SK-N-SH (cell line): Measurements from ENCODE around the gene MARS1. TPM values are rescaled to one million over a fixed set of nuclear protein-coding genes. Genes with fewer than 3 reads are reported as not detected.

ENCODE experiments used
- CTCF ChIA-PET: fragments of 300-600, 350-600 bp; formaldehyde crosslinking; extraction: SDS; loops from one replicate; lab custom pipeline; 2021; lab: Yijun Ruan, JAX
- POLR2A ChIA-PET: fragments of 350-600 bp; sonication (Branson Sonifier 250); formaldehyde crosslinking; extraction: SDS; loops from one replicate; lab custom pipeline; 2020; ENCODE audit warnings: antibody characterized with exemption, inconsistent platforms; lab: Yijun Ruan, JAX
- DNase-seq: peaks from one replicate; pipeline ENCODE4 v3.0.0; 2012
- H2AFZ ChIP-seq: fragments of 200-600 bp; sonication (generic); 2 replicates; pipeline ENCODE4 v1.8.1; 2016; ENCODE audit warnings: antibody characterized with exemption, mild to moderate bottlenecking, low read depth
- H3F3A ChIP-seq: fragments of 200-600 bp; sonication (generic); replicated peaks from 2 replicates; pipeline ENCODE3; 2016; ENCODE audit warnings: antibody characterized with exemption, mild to moderate bottlenecking; ENCODE audit not compliant: insufficient read depth
- H3K27ac ChIP-seq, 2 experiments: fragments of 200-500 bp in 1 of 2; fragments of 200-600 bp in 1 of 2; sonication (Bioruptor generic) in 1 of 2; sonication (generic), shearing (Covaris generic) in 1 of 2; 2 replicates each; pipeline versions ENCODE4 v1.5.1 to v1.6.1; 2014 to 2016; ENCODE audit warnings: low read depth in 2 of 2, inconsistent platforms in 1 of 2, low read length in 1 of 2, mild to moderate bottlenecking in 1 of 2, mixed read lengths in 1 of 2
- H3K27me3 ChIP-seq: fragments of 200-600 bp; sonication (generic), shearing (Covaris generic); 2 replicates; pipeline ENCODE4 v1.6.1; 2016; ENCODE audit warnings: mixed run types; ENCODE audit not compliant: insufficient read depth
- H3K36me3 ChIP-seq, 2 experiments: fragments of 200-500 bp in 1 of 2; fragments of 200-600 bp in 1 of 2; sonication (Bioruptor generic) in 1 of 2; sonication (generic) in 1 of 2; replicated peaks in 1 of 2; 2 replicates each; pipeline versions ENCODE3 to v1.5.1; 2014 to 2016; ENCODE audit warnings: low read length in 1 of 2, mild to moderate bottlenecking in 1 of 2; ENCODE audit not compliant: insufficient read depth in 2 of 2, control insufficient read depth in 1 of 2
- H3K4me1 ChIP-seq, 2 experiments: fragments of 200-500 bp in 1 of 2; fragments of 200-600 bp in 1 of 2; sonication (Bioruptor generic) in 1 of 2; sonication (generic), shearing (Covaris generic) in 1 of 2; 2 replicates each; pipeline versions ENCODE4 v1.5.1 to v1.6.1; 2014 to 2016; ENCODE audit warnings: low read depth in 1 of 2, low read length in 1 of 2, mixed run types in 1 of 2; ENCODE audit not compliant: insufficient read depth in 2 of 2, control insufficient read depth in 1 of 2
- H3K4me2 ChIP-seq: fragments of 200-600 bp; sonication (generic), shearing (Covaris generic); 2 replicates; pipeline ENCODE4 v1.6.1; 2017; ENCODE audit warnings: mixed run types
- H3K4me3 ChIP-seq, 2 experiments: fragments of 200-500 bp in 1 of 2; fragments of 200-600 bp in 1 of 2; sonication (Bioruptor generic) in 1 of 2; sonication (generic), shearing (Covaris generic) in 1 of 2; 2 replicates each; pipeline versions ENCODE4 v1.5.1 to v1.8.1; 2014 to 2016; ENCODE audit warnings: low read depth in 2 of 2, inconsistent platforms in 1 of 2, low read length in 1 of 2, mild to moderate bottlenecking in 1 of 2, mixed read lengths in 1 of 2, moderate library complexity in 1 of 2
- H3K79me2 ChIP-seq: fragments of 200-600 bp; sonication (generic); 2 replicates; pipeline ENCODE4 v1.8.1; 2017; ENCODE audit warnings: mild to moderate bottlenecking; ENCODE audit not compliant: insufficient read depth
- H3K9ac ChIP-seq: fragments of 200-600 bp; sonication (generic); 2 replicates; pipeline ENCODE4 v1.6.1; 2017; ENCODE audit warnings: mixed run types
- H3K9me2 ChIP-seq: fragments of 200-600 bp; sonication (generic); 2 replicates; pipeline ENCODE4 v1.6.1; 2017; ENCODE audit warnings: mixed run types
- H3K9me3 ChIP-seq: fragments of 200-600 bp; sonication (generic); 2 replicates; pipeline ENCODE4 v1.6.1; 2017; ENCODE audit warnings: mixed run types, mild to moderate bottlenecking, moderate library complexity
- H4K20me1 ChIP-seq: fragments of 200-600 bp; sonication (generic); 2 replicates; pipeline ENCODE4 v1.6.1; 2017; ENCODE audit warnings: mild to moderate bottlenecking, mixed run types; ENCODE audit not compliant: insufficient read depth
- CHD2 ChIP-seq: fragments of 150-350 bp; IDR thresholded peaks from 2 replicates; pipeline ENCODE4 v1.6.1; 2018; ENCODE audit warnings: low read length; ENCODE audit not compliant: partially characterized antibody
- ELF1 ChIP-seq: IDR thresholded peaks from 2 replicates; pipeline ENCODE4 v1.4.0; 2012
- EZH2phosphoT487 ChIP-seq: fragments of 200-600 bp; sonication (generic); IDR thresholded peaks from 2 replicates; pipeline ENCODE4 v1.6.1; 2017; ENCODE audit warnings: low read depth, mixed run types, mild to moderate bottlenecking, antibody characterized with exemption, moderate library complexity, borderline replicate concordance
- GABPA ChIP-seq: IDR thresholded peaks from 2 replicates; pipeline ENCODE4 v1.4.0; 2012; ENCODE audit warnings: low read depth, mild to moderate bottlenecking
- GATA2 ChIP-seq: sonication (generic); formaldehyde crosslinking; IDR thresholded peaks from 2 replicates; pipeline ENCODE4 v1.5.0; 2020; ENCODE audit warnings: mild to moderate bottlenecking, missing genetic modification reagents
- JUND ChIP-seq: IDR thresholded peaks from 2 replicates; pipeline ENCODE4 v1.4.0; 2012
- MAX ChIP-seq: IDR thresholded peaks from 2 replicates; pipeline ENCODE4 v1.4.0; 2012; ENCODE audit warnings: low read depth
- POLR2AphosphoS5 ChIP-seq: IDR thresholded peaks from 2 replicates; pipeline ENCODE4 v1.6.1; 2012; ENCODE audit warnings: low read depth, low read length
- RAD21 ChIP-seq: IDR thresholded peaks from 2 replicates; pipeline ENCODE4 v1.6.1; 2012; ENCODE audit warnings: mild to moderate bottlenecking, low read length
- RCOR1 ChIP-seq: fragments of 150-350 bp; IDR thresholded peaks from 2 replicates; pipeline ENCODE4 v1.6.1; 2017; ENCODE audit warnings: antibody characterized with exemption, low read length
- REST ChIP-seq: IDR thresholded peaks from 2 replicates; pipeline ENCODE4 v1.6.1; 2012; ENCODE audit warnings: mild to moderate bottlenecking, low read depth, low read length, moderate library complexity
- RXRA ChIP-seq: IDR thresholded peaks from 2 replicates; pipeline ENCODE4 v1.4.0; 2012; ENCODE audit warnings: low read depth, mild to moderate bottlenecking, borderline replicate concordance
- SIN3A ChIP-seq: IDR thresholded peaks from 2 replicates; pipeline ENCODE4 v1.6.1; 2012; ENCODE audit warnings: low read depth, mild to moderate bottlenecking, low read length, moderate library complexity, borderline replicate concordance
- TAF1 ChIP-seq: IDR thresholded peaks from 2 replicates; pipeline ENCODE4 v1.6.1; 2012; ENCODE audit warnings: low read depth, mild to moderate bottlenecking, low read length, moderate library complexity, borderline replicate concordance
- YY1 ChIP-seq: IDR thresholded peaks from 2 replicates; pipeline ENCODE4 v1.4.0; 2012; ENCODE audit warnings: low read depth, mild to moderate bottlenecking
- WGBS: methylation state at CpG from one replicate; pipeline ENCODE4 v1.1.6; 2017; ENCODE audit warnings: low lambda C conversion rate; 5-methylcytosine and 5-hydroxymethylcytosine counted together
- polyA plus RNA-seq, 3 experiments: library from polyadenylated mRNA; depleted of rRNA; stranded (reverse); fragments of >200 nt; gene quantifications; 2 replicates each; pipeline ENCODE4 v1.2.3, GENCODE V29; 2012
- TF ChIP-seq, protein P1 (sequence below): fragments of 200-600 bp; sonication (generic); IDR thresholded peaks from 2 replicates; pipeline ENCODE4 v1.6.1; 2017; ENCODE audit warnings: antibody characterized with exemption, mild to moderate bottlenecking, moderate library complexity

Gene MARS1
- polyA plus RNA-seq, 1 of the 3 experiments (the other 2 are of a cell fraction), result 158 TPM

GRCh38 chr12:57456145-57456700, 31.6 kb upstream of the MARS1 start:
- WGBS, result 17% methylated on average over 5 of the region's 15 CpGs
- ChIA-PET CTCF (interaction anchor here (0.6 to 13.7 kb wide), 27 partner anchors 8 to 243 kb away, joined by 3 to 391 read pairs (median 6); partner anchors contain the start of genes DDIT3 and INHBC), POLR2A (interaction anchor here (0.6 kb wide), 1 partner anchor 31 kb away, joined by 5 read pairs; no protein-coding TSS in a partner anchor)
- H3K27me3 ChIP-seq, result no peaks in the 10 kb centered on the region
- H3K36me3 ChIP-seq, result no peaks in the 10 kb centered on the region
- no peak for DNase-seq
- no peak overlapping the region for H2AFZ ChIP-seq
- peaks cover 6 to 30% of the 10 kb centered on the region in 2 experiments; a peak in 2 of 4 replicates for H3K4me1 ChIP-seq
- H3K79me2 ChIP-seq, result no peaks in the 10 kb centered on the region
- no peak overlapping the region for H3K4me3 ChIP-seq
- no peak overlapping the region for H3K27ac ChIP-seq
- H3K9me3 ChIP-seq, result no peaks in the 10 kb centered on the region
- no peaks in the 10 kb centered on the region for H4K20me1 ChIP-seq
- no peak overlapping the region for H3K9ac ChIP-seq
- H3K9me2 ChIP-seq, result no peaks in the 10 kb centered on the region
- TF ChIP-seq, protein P1, sequence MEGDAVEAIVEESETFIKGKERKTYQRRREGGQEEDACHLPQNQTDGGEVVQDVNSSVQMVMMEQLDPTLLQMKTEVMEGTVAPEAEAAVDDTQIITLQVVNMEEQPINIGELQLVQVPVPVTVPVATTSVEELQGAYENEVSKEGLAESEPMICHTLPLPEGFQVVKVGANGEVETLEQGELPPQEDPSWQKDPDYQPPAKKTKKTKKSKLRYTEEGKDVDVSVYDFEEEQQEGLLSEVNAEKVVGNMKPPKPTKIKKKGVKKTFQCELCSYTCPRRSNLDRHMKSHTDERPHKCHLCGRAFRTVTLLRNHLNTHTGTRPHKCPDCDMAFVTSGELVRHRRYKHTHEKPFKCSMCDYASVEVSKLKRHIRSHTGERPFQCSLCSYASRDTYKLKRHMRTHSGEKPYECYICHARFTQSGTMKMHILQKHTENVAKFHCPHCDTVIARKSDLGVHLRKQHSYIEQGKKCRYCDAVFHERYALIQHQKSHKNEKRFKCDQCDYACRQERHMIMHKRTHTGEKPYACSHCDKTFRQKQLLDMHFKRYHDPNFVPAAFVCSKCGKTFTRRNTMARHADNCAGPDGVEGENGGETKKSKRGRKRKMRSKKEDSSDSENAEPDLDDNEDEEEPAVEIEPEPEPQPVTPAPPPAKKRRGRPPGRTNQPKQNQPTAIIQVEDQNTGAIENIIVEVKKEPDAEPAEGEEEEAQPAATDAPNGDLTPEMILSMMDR, result peak; percentile 68
- peak; percentile 46 for TF ChIP-seq RAD21
- TF ChIP-seq CHD2, result no peak
- H3K4me2 ChIP-seq, result no peak overlapping the region
- H3F3A ChIP-seq, result peaks cover 5% of the 10 kb centered on the region

GRCh38 chr12:57456737-57457490, 31.0 kb upstream of the MARS1 start:
- Histone ChIP-seq H3F3A (peaks cover 5% of the 10 kb centered on the region), H3K27ac (no peak overlapping the region), H2AFZ (no peak overlapping the region), H3K4me2 (no peak overlapping the region), H3K4me3 (no peak overlapping the region), H3K36me3 (no peaks in the 10 kb centered on the region), H3K9me3 (no peaks in the 10 kb centered on the region), H3K27me3 (no peaks in the 10 kb centered on the region), H3K4me1 (peaks cover 4 to 33% of the 10 kb centered on the region in 2 experiments; a peak in 2 of 4 replicates), H3K9me2 (no peaks in the 10 kb centered on the region), H3K9ac (no peak overlapping the region), H4K20me1 (no peaks in the 10 kb centered on the region), H3K79me2 (no peaks in the 10 kb centered on the region)
- POLR2A ChIA-PET, result no interaction called here
- CTCF ChIA-PET, result interaction anchor here (0.6 to 13.7 kb wide), 16 partner anchors 7 to 216 kb away, joined by 3 to 391 read pairs (median 14); partner anchors contain the start of genes DDIT3 and INHBC
- DNase-seq, result no peak
- 83% methylated on average over 6 of the region's 6 CpGs for WGBS
- TF ChIP-seq JUND (no peak), GABPA (no peak), ELF1 (no peak), POLR2AphosphoS5 (no peak), RCOR1 (no peak), EZH2phosphoT487 (no peak), RXRA (no peak), REST (no peak), MAX (no peak), GATA2 (no peak), TAF1 (no peak), SIN3A (no peak), YY1 (no peak), RAD21 (no peak)
- TF ChIP-seq, protein P1, result no peak
